ENCODE measurements around the gene LRRC14B.
"Not testable (repeated sequence)": the region's sequence is repeated elsewhere in the genome, so short reads cannot be mapped to it uniquely, and the experiment has no call there.

The LRRC14B gene

GRCh38 chr5:192970-193831, 1.9 kb downstream of the LRRC14B start:
- DNase-seq: no peak

GRCh38 chr5:194102-194501, 2.8 kb downstream of the LRRC14B start:
- no peak for DNase-seq

- DNase-seq: no peak
Observed at GRCh38 chr5:194603-195209, 3.4 kb downstream of the LRRC14B start.

GRCh38 chr5:195401-196160, 4.3 kb downstream of the LRRC14B start:
- DNase-seq: no peak

GRCh38 chr5:196350-196749, 5.1 kb downstream of the LRRC14B start:
- no peak for DNase-seq

- not testable (repeated sequence) for DNase-seq
Observed at GRCh38 chr5:197031-197430, 5.7 kb downstream of the LRRC14B start.

GRCh38 chr5:197892-198489, 6.7 kb downstream of the LRRC14B start:
- no peak for DNase-seq

GRCh38 chr5:198516-199196, 7.4 kb downstream of the LRRC14B start:
- DNase-seq: no peak

GRCh38 chr5:199197-199949, 8.1 kb downstream of the LRRC14B start:
- no peak for DNase-seq

- DNase-seq: no peak
Observed at GRCh38 chr5:199950-200645, 8.8 kb downstream of the LRRC14B start.

GRCh38 chr5:200985-201384, 9.7 kb downstream of the LRRC14B start:
- no peak for DNase-seq

GRCh38 chr5:201672-202071, 10.4 kb downstream of the LRRC14B start:
- no peak for DNase-seq

GRCh38 chr5:203246-203930, 12.1 kb downstream of the LRRC14B start:
- no peak for DNase-seq

- no peak for DNase-seq
Observed at GRCh38 chr5:204001-204400, 12.7 kb downstream of the LRRC14B start.

GRCh38 chr5:204462-204861, 13.2 kb downstream of the LRRC14B start:
- no peak for DNase-seq

GRCh38 chr5:204966-205670, 13.8 kb downstream of the LRRC14B start:
- no peak for DNase-seq

- DNase-seq: no peak
Observed at GRCh38 chr5:206406-206805, 15.1 kb downstream of the LRRC14B start.

- DNase-seq: no peak
Observed at GRCh38 chr5:206927-207536, 15.7 kb downstream of the LRRC14B start.

GRCh38 chr5:207599-207998, 16.3 kb downstream of the LRRC14B start:
- no peak for DNase-seq
